Neural cell (in vitro differentiated cells): ENCODE data around the gene TMEM184A. TPM values are rescaled to one million over a fixed set of nuclear protein-coding genes. Genes with fewer than 3 reads are reported as not detected.

Source experiments
- H2AFZ ChIP-seq: fragments of 200-600, 300-800 bp; sonication (generic), shearing (Covaris generic); 2 replicates; pipeline ENCODE4 v1.6.0; 2014; ENCODE audit warnings: low read depth, mild to moderate bottlenecking, antibody characterized with exemption, low read length, moderate library complexity
- H3F3A ChIP-seq: fragments of 200-600 bp; shearing (Covaris generic); 2 replicates; pipeline ENCODE4 v1.6.1; 2016; ENCODE audit warnings: mild to moderate bottlenecking, moderate library complexity, mixed read lengths, antibody characterized with exemption, low read length; ENCODE audit not compliant: insufficient read depth, poor library complexity, severe bottlenecking
- H3K27ac ChIP-seq: fragments of 200-600, 300-800 bp; sonication (generic), shearing (Covaris generic); 2 replicates; pipeline ENCODE4 v1.5.1; 2014; ENCODE audit warnings: mild to moderate bottlenecking, low read length, moderate library complexity
- H3K27me3 ChIP-seq: fragments of 300-800, 200-600 bp; sonication (generic), shearing (Covaris generic); 2 replicates; pipeline ENCODE4 v1.6.0; 2014; ENCODE audit warnings: mild to moderate bottlenecking, low read depth, low read length, moderate library complexity; ENCODE audit not compliant: insufficient read depth
- H3K36me3 ChIP-seq: fragments of 300-800, 200-600 bp; sonication (generic), shearing (Covaris generic); 2 replicates; pipeline ENCODE4 v1.5.1; 2014; ENCODE audit warnings: mild to moderate bottlenecking, antibody characterized with exemption, low read length, moderate library complexity; ENCODE audit not compliant: insufficient read depth
- H3K4me2 ChIP-seq: fragments of 300-800, 200-600 bp; sonication (generic), shearing (Covaris generic); 2 replicates; pipeline ENCODE4 v1.6.0; 2014; ENCODE audit warnings: mild to moderate bottlenecking, low read length
- H3K4me3 ChIP-seq: fragments of 300-800, 200-600 bp; sonication (generic), shearing (Covaris generic); 2 replicates; pipeline ENCODE4 v1.5.1; 2014; ENCODE audit warnings: mild to moderate bottlenecking, low read length, moderate library complexity
- H3K79me2 ChIP-seq: fragments of 200-600 bp; shearing (Covaris generic); replicated peaks from 2 replicates; pipeline ENCODE4 v1.6.0; 2014; ENCODE audit warnings: mild to moderate bottlenecking, low read length, moderate library complexity; ENCODE audit not compliant: insufficient read depth
- H3K9ac ChIP-seq: fragments of 300-800, 200-600 bp; sonication (generic), shearing (Covaris generic); 2 replicates; pipeline ENCODE4 v1.6.1; 2016; ENCODE audit warnings: mild to moderate bottlenecking, low read length, mixed read lengths
- H3K9me2 ChIP-seq: fragments of 200-600 bp; shearing (Covaris generic); 2 replicates; pipeline ENCODE4 v1.6.1; 2016; ENCODE audit warnings: mild to moderate bottlenecking, low read length, mixed read lengths; ENCODE audit not compliant: insufficient read depth
- H3K9me3 ChIP-seq: fragments of 200-600, 300-800 bp; sonication (generic), shearing (Covaris generic); 2 replicates; pipeline ENCODE4 v1.6.1; 2016; ENCODE audit warnings: mild to moderate bottlenecking, mixed run types, low read length, moderate library complexity, mixed read lengths
- H4K20me1 ChIP-seq: fragments of 200-600 bp; shearing (Covaris generic); 2 replicates; pipeline ENCODE4 v1.6.1; 2016; ENCODE audit warnings: mild to moderate bottlenecking, mixed run types; ENCODE audit not compliant: insufficient read depth
- CTCF ChIP-seq: fragments of 450-650 bp; IDR thresholded peaks from 2 replicates; pipeline ENCODE4 v1.5.1; 2014; ENCODE audit warnings: antibody characterized with exemption, mild to moderate bottlenecking, moderate library complexity; ENCODE audit not compliant: poor library complexity, severe bottlenecking
- EP300 ChIP-seq: fragments of 450-650 bp; conservative IDR thresholded peaks from 2 replicates; pipeline ENCODE4 v1.6.1; 2014; ENCODE audit warnings: antibody characterized with exemption, mild to moderate bottlenecking, moderate library complexity; ENCODE audit not compliant: poor library complexity, severe bottlenecking
- EZH2 ChIP-seq: fragments of 200-600, 300-800 bp; shearing (Covaris generic), sonication (generic); IDR thresholded peaks from 2 replicates; pipeline ENCODE4 v1.6.1; 2014; ENCODE audit warnings: antibody characterized with exemption, low read length, borderline replicate concordance, mild to moderate bottlenecking; ENCODE audit not compliant: insufficient read depth, poor library complexity, severe bottlenecking
- MXI1 ChIP-seq: fragments of 450-650 bp; conservative IDR thresholded peaks from 2 replicates; pipeline ENCODE4 v1.6.1; 2014; ENCODE audit warnings: antibody characterized with exemption, mild to moderate bottlenecking; ENCODE audit not compliant: poor library complexity, severe bottlenecking
- POLR2AphosphoS5 ChIP-seq: IDR thresholded peaks from 2 replicates; pipeline ENCODE4 v1.6.1; 2012
- RAD21 ChIP-seq: fragments of 450-650 bp; conservative IDR thresholded peaks from 2 replicates; pipeline ENCODE4 v1.6.1; 2014; ENCODE audit warnings: antibody characterized with exemption, mild to moderate bottlenecking, moderate library complexity
- REST ChIP-seq: IDR thresholded peaks from 2 replicates; pipeline ENCODE4 v1.6.1; 2012; ENCODE audit warnings: borderline replicate concordance
- SMC3 ChIP-seq: fragments of 450-650 bp; conservative IDR thresholded peaks from 2 replicates; pipeline ENCODE4 v1.6.1; 2014; ENCODE audit warnings: antibody characterized with exemption, mild to moderate bottlenecking, moderate library complexity; ENCODE audit not compliant: poor library complexity
- TAF1 ChIP-seq: IDR thresholded peaks from 2 replicates; pipeline ENCODE4 v1.6.1; 2012; ENCODE audit warnings: low read depth
- polyA plus RNA-seq: library from polyadenylated mRNA; depleted of rRNA; stranded (reverse); fragments of >200 nt; gene quantifications from 2 replicates; pipeline ENCODE4 v1.2.3, GENCODE V29; 2014

Gene TMEM184A
- polyA plus RNA-seq, 1 donor from 2014 or later: not detected

GRCh38 chr7:1578513-1578912, 22.5 kb upstream of the TMEM184A start:
- Histone ChIP-seq H3K27ac (no peak overlapping the region), H3K9ac (no peak overlapping the region), H3K9me3 (no peaks in the 10 kb centered on the region), H3K9me2 (no peaks in the 10 kb centered on the region), H3K27me3 (no peaks in the 10 kb centered on the region), H3K4me3 (no peak overlapping the region), H2AFZ (no peak overlapping the region), H3K36me3 (no peaks in the 10 kb centered on the region), H4K20me1 (no peaks in the 10 kb centered on the region), H3K79me2 (no peaks in the 10 kb centered on the region), H3K4me2 (no peak overlapping the region), H3F3A (no peaks in the 10 kb centered on the region)
- TF ChIP-seq RAD21 (no peak), REST (no peak), SMC3 (no peak), TAF1 (no peak), CTCF (no peak), POLR2AphosphoS5 (no peak), MXI1 (no peak), EP300 (no peak), EZH2 (no peak)

- Histone ChIP-seq H3F3A (no peaks in the 10 kb centered on the region), H3K27me3 (no peaks in the 10 kb centered on the region), H3K9me2 (no peaks in the 10 kb centered on the region), H3K27ac (no peak overlapping the region), H3K79me2 (no peaks in the 10 kb centered on the region), H3K9ac (no peak overlapping the region), H3K36me3 (no peaks in the 10 kb centered on the region), H2AFZ (no peak overlapping the region), H4K20me1 (no peaks in the 10 kb centered on the region), H3K4me3 (no peak overlapping the region), H3K4me2 (no peak overlapping the region), H3K9me3 (no peaks in the 10 kb centered on the region)
- TF ChIP-seq POLR2AphosphoS5 (no peak), MXI1 (no peak), RAD21 (no peak), TAF1 (no peak)
Measured at GRCh38 chr7:1576521-1577253, 20.7 kb upstream of the TMEM184A start.
